H1 (cell line): ENCODE results near the gene MMP24OS.

Experiments used
- ASH2L ChIP-seq: fragments of 200-600, 300-600 bp; sonication (generic); IDR thresholded peaks from one replicate; pipeline ENCODE4 v1.7.1; 2017; ENCODE audit warnings: low read length
- CEBPB ChIP-seq: IDR thresholded peaks from 2 replicates; pipeline ENCODE4 v1.6.1; 2012; ENCODE audit warnings: low read depth, low read length
- EZH2 ChIP-seq: fragments of 200-600 bp; sonication (generic); IDR thresholded peaks from 2 replicates; pipeline ENCODE4 v1.7.1; 2012; ENCODE audit warnings: low read depth, mild to moderate bottlenecking, moderate library complexity, low read length, inconsistent platforms; ENCODE audit not compliant: severe bottlenecking
- GABPA ChIP-seq: IDR thresholded peaks from 2 replicates; pipeline ENCODE4 v1.6.1; 2011; ENCODE audit warnings: mild to moderate bottlenecking, low read length, moderate library complexity, borderline replicate concordance; ENCODE audit not compliant: insufficient read depth
- GTF2F1 ChIP-seq: IDR thresholded peaks from 2 replicates; pipeline ENCODE4 v1.6.1; 2012; ENCODE audit warnings: low read depth, low read length, improper control_type of control experiment, borderline replicate concordance
- HDAC2 ChIP-seq, 2 experiments: fragments of 300-600 bp in 1 of 2; sonication (generic) in 1 of 2; IDR thresholded peaks; 2 replicates each; pipeline ENCODE4 v1.6.1; 2011 to 2012; ENCODE audit warnings: low read depth in 2 of 2, low read length in 2 of 2, mild to moderate bottlenecking in 2 of 2, moderate library complexity in 2 of 2, borderline replicate concordance in 1 of 2, inconsistent platforms in 1 of 2
- POLR2AphosphoS5 ChIP-seq: IDR thresholded peaks from 2 replicates; pipeline ENCODE4 v1.6.1; 2011; ENCODE audit warnings: low read depth, low read length
- RAD21 ChIP-seq, 2 experiments: IDR thresholded peaks in 1 of 2; conservative IDR thresholded peaks in 1 of 2; 2 replicates each; pipeline ENCODE4 v1.6.1; 2011; ENCODE audit warnings: low read depth in 2 of 2, low read length in 2 of 2, improper control_type of control experiment in 1 of 2, inconsistent platforms in 1 of 2, mild to moderate bottlenecking in 1 of 2, moderate library complexity in 1 of 2
- RXRA ChIP-seq: IDR thresholded peaks from 2 replicates; pipeline ENCODE4 v1.6.1; 2011; ENCODE audit warnings: low read depth, mild to moderate bottlenecking, low read length, moderate library complexity; ENCODE audit not compliant: insufficient read depth
- SAP30 ChIP-seq: fragments of 300-600 bp; sonication (generic); IDR thresholded peaks from 2 replicates; pipeline ENCODE4 v1.7.1; 2012; ENCODE audit warnings: low read length, moderate library complexity, mild to moderate bottlenecking, inconsistent platforms; ENCODE audit not compliant: insufficient read depth, insufficient replicate concordance
- YY1 ChIP-seq: IDR thresholded peaks from 2 replicates; pipeline ENCODE4 v1.6.1; 2011; ENCODE audit warnings: low read depth, mild to moderate bottlenecking, low read length
- TF ChIP-seq, protein P1 (sequence below), 3 experiments: IDR thresholded peaks; 1 replicate in 2 of 3; 2 replicates in 1 of 3; pipeline versions ENCODE4 v1.5.1 to v1.6.1; 2011; ENCODE audit warnings: low read length in 3 of 3, mild to moderate bottlenecking in 3 of 3, inconsistent platforms in 2 of 3, low read depth in 1 of 3, moderate library complexity in 1 of 3; ENCODE audit not compliant: insufficient read depth in 1 of 3; ENCODE audit errors: control extremely low read depth in 1 of 3

DNA sequence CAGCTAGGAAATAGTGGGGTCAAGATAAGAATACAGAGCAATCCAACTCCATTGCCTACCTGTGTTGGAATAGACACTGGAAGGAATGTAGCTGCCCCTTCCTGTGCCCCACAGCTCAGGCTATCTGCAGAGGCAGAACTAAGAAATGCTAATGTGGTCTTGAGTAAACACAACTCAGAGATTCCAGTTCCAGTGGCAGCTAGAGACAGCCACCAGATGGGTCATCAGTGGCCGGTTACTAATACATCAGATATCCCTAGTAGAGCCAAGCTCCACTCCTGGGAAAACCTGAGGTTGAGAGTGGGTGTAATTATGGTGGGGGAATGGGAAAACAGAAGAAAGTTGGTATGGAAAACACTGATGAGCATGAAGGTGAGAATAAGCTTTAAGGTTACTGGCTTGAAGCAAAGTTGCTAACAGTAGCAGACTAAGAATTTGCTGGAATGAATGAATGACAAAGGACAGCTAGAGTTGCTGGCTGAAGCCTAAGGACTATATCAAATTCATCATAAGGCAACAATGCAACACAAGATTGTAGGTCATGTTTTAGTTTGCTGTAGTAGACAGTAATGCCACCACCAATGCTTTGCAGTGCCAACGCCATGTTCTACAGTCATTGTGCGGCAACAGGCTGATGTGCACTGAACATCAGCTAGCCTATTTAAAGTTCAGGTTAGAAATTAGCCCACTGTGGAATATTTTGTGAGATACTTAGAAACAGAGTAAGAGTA lies 42.6 kb upstream of the MMP24OS start:
- no peak for TF ChIP-seq EZH2
- TF ChIP-seq YY1: no peak
- TF ChIP-seq ASH2L: no peak
- TF ChIP-seq GTF2F1: no peak
- TF ChIP-seq, protein P1, sequence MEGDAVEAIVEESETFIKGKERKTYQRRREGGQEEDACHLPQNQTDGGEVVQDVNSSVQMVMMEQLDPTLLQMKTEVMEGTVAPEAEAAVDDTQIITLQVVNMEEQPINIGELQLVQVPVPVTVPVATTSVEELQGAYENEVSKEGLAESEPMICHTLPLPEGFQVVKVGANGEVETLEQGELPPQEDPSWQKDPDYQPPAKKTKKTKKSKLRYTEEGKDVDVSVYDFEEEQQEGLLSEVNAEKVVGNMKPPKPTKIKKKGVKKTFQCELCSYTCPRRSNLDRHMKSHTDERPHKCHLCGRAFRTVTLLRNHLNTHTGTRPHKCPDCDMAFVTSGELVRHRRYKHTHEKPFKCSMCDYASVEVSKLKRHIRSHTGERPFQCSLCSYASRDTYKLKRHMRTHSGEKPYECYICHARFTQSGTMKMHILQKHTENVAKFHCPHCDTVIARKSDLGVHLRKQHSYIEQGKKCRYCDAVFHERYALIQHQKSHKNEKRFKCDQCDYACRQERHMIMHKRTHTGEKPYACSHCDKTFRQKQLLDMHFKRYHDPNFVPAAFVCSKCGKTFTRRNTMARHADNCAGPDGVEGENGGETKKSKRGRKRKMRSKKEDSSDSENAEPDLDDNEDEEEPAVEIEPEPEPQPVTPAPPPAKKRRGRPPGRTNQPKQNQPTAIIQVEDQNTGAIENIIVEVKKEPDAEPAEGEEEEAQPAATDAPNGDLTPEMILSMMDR (IDR thresholded peaks at IDR 0.05; ENCODE audit: control extremely low read depth in 1 of 3, insufficient read depth in 1 of 3, low read depth in 1 of 3, low read length in 3 of 3): no peak
- no peak for TF ChIP-seq RAD21 (IDR thresholded peaks at IDR 0.05 in 1 of 2, conservative IDR thresholded peaks at IDR 0.05 in 1 of 2; ENCODE audit: low read depth in 2 of 2, low read length in 2 of 2)
- TF ChIP-seq RXRA: no peak
- TF ChIP-seq HDAC2 (IDR thresholded peaks at IDR 0.05; ENCODE audit: borderline replicate concordance in 1 of 2, low read depth in 2 of 2, low read length in 2 of 2): no peak
- TF ChIP-seq GABPA: no peak
- no peak for TF ChIP-seq SAP30
- no peak for TF ChIP-seq CEBPB
- no peak for TF ChIP-seq POLR2AphosphoS5
